ENCODE data around the gene ZNF618. TPM values are rescaled to one million over a fixed set of nuclear protein-coding genes. Genes with fewer than 3 reads are reported as not detected.
"Not testable (repeated sequence)": the region's sequence is repeated elsewhere in the genome, so short reads cannot be mapped to it uniquely, and the experiment has no call there.

ZNF618 gene
- total and polyA plus RNA-seq, 8 donors: 1.2 to 19.8 (median 5.3) TPM

DNA sequence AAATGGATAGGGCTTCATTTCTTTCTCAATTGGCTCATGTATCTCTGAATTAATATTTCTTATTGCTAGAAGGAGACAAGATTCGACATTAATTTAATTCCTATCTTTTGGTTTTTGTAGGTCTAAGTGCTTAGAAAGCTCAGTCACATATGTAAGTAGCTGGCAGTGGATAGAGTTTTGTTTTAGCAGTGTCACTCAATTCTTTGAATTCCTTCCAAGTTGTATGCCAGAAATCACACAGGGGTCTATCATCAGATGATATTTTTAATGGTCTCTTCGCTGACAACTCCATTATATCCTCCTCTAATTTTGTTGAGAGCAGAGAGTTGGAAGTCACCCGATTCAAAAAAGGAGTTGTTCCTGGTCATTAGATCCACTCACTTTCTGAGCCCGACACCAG lies 119.3 kb downstream of the ZNF618 start:
- Histone ChIP-seq H3K9me3 (no peaks in the 10 kb centered on the region), H3K27ac (no peak overlapping the region), H3K36me3 (peaks cover 3 to 18% (median 16%) of the 10 kb centered on the region in 4 donors), H3K4me1 (peaks cover 10 to 41% (median 36%) of the 10 kb centered on the region in 4 donors), H3K27me3 (no peaks in the 10 kb centered on the region), H3K4me3 (no peak overlapping the region)
- intact Hi-C loops (cut with DNase I; ENCODE audit: low total_unique reads): no loop called here
- 70 to 74% (median 72%) methylated on average over 4 of the region's 4 CpGs for WGBS, 5 donors
- TF ChIP-seq POLR2A (IDR thresholded peaks at IDR 0.05) (no peak), POLR2AphosphoS5 (IDR thresholded peaks at IDR 0.05) (no peak), EP300 (IDR thresholded peaks at IDR 0.05) (no peak)
- TF ChIP-seq, protein P1, sequence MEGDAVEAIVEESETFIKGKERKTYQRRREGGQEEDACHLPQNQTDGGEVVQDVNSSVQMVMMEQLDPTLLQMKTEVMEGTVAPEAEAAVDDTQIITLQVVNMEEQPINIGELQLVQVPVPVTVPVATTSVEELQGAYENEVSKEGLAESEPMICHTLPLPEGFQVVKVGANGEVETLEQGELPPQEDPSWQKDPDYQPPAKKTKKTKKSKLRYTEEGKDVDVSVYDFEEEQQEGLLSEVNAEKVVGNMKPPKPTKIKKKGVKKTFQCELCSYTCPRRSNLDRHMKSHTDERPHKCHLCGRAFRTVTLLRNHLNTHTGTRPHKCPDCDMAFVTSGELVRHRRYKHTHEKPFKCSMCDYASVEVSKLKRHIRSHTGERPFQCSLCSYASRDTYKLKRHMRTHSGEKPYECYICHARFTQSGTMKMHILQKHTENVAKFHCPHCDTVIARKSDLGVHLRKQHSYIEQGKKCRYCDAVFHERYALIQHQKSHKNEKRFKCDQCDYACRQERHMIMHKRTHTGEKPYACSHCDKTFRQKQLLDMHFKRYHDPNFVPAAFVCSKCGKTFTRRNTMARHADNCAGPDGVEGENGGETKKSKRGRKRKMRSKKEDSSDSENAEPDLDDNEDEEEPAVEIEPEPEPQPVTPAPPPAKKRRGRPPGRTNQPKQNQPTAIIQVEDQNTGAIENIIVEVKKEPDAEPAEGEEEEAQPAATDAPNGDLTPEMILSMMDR (IDR thresholded peaks at IDR 0.05): no peak
- DNase-seq: no peak

DNA sequence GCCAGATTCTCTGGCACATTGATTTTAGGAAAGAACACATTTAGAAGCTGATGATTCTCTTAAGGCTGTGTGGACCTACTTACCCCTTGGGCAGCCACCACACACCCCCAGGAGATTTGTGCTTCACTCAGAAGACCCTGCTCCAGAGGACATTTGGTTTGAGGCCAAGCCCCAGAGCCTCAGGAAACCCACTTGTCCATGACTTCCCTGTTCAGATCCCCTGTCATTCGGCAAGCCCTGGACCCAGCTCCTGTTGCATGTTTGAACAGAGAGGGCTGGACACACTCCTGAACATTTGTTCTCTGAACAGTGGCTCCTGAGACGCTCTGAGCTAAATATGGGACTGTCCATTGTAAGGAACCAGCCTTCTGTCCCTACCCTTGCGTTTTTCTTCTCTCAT lies 119.9 kb downstream of the ZNF618 start:
- 45 to 74% (median 61%) methylated on average over 3 of the region's 3 CpGs for WGBS, 5 donors
- intact Hi-C loops (cut with DNase I; ENCODE audit: low total_unique reads): no loop called here
- Histone ChIP-seq H3K27ac (no peak overlapping the region), H3K36me3 (peaks cover 0 to 22% (median 18%) of the 10 kb centered on the region in 4 donors), H3K4me3 (no peak overlapping the region), H3K9me3 (no peaks in the 10 kb centered on the region), H3K27me3 (no peaks in the 10 kb centered on the region), H3K4me1 (peaks cover 10 to 37% (median 34%) of the 10 kb centered on the region in 4 donors)
- peak in 1 of 2 donors; percentile 19 for DNase-seq
- no peak for TF ChIP-seq POLR2AphosphoS5 (IDR thresholded peaks at IDR 0.05)
- TF ChIP-seq, protein P1 (IDR thresholded peaks at IDR 0.05): no peak
- no peak for TF ChIP-seq POLR2A (IDR thresholded peaks at IDR 0.05)
- TF ChIP-seq EP300 (IDR thresholded peaks at IDR 0.05): no peak

- intact Hi-C loops (cut with DNase I; ENCODE audit: low total_unique reads): no loop called here
- Histone ChIP-seq H3K27ac (no peak overlapping the region), H3K9me3 (no peaks in the 10 kb centered on the region), H3K4me1 (peaks cover 10 to 31% (median 30%) of the 10 kb centered on the region in 4 donors), H3K27me3 (no peaks in the 10 kb centered on the region), H3K4me3 (no peak overlapping the region), H3K36me3 (peaks cover 0 to 28% (median 20%) of the 10 kb centered on the region in 4 donors)
- WGBS, 5 donors: 93 to 98% (median 95%) methylated on average over 6 of the region's 6 CpGs
- TF ChIP-seq POLR2AphosphoS5 (IDR thresholded peaks at IDR 0.05) (no peak), EP300 (IDR thresholded peaks at IDR 0.05) (no peak), POLR2A (IDR thresholded peaks at IDR 0.05) (no peak)
- TF ChIP-seq, protein P1 (IDR thresholded peaks at IDR 0.05): no peak
- peak in 1 of 2 donors; percentile 19 for DNase-seq
Observed at GRCh38 chr9:113996531-113997001, 120.5 kb downstream of the ZNF618 start.

GRCh38 chr9:113997064-113997463 lies 121.0 kb downstream of the ZNF618 start:
- H3K9me3 ChIP-seq; DNase-seq; H3K4me3 ChIP-seq; H3K27ac ChIP-seq; intact Hi-C loops (cut with DNase I; ENCODE audit: low total_unique reads); H3K27me3 ChIP-seq: not testable (repeated sequence)
- peaks cover 0 to 33% (median 25%) of the 10 kb centered on the region in 4 donors for H3K36me3 ChIP-seq
- WGBS, 5 donors: 85 to 99% (median 95%) methylated on average over 3 of the region's 3 CpGs
- H3K4me1 ChIP-seq: peaks cover 10 to 26% (median 26%) of the 10 kb centered on the region in 4 donors

DNA sequence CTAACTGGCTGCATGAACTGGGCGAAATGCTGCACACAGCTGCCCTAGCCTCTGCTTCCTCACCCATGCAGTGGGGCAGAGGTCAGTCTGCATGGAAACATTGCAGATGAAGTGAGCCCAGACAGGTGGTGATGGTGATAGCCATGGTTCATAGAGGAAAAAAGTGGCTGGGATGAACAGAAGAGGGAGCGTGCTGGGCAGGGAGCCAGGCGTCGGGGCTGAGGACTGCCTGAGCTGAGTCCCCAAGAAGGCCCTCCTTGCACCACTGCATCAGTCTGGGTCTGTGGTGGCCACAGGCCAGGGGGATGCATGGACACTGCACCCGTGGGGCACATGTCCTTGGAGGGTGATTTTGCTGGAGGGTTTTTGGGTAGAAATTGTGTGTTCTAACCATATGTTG lies 121.5 kb downstream of the ZNF618 start:
- TF ChIP-seq EP300 (IDR thresholded peaks at IDR 0.05) (no peak), POLR2AphosphoS5 (IDR thresholded peaks at IDR 0.05) (no peak), POLR2A (IDR thresholded peaks at IDR 0.05) (no peak)
- TF ChIP-seq, protein P1 (IDR thresholded peaks at IDR 0.05): no peak
- H3K4me3 ChIP-seq: no peak overlapping the region
- no peaks in the 10 kb centered on the region for H3K9me3 ChIP-seq
- peak in 1 of 2 donors; percentile 17 for DNase-seq
- H3K27me3 ChIP-seq: no peaks in the 10 kb centered on the region
- intact Hi-C loops (cut with DNase I; ENCODE audit: low total_unique reads): no loop called here
- 87 to 95% (median 92%) methylated on average over 5 of the region's 5 CpGs for WGBS, 5 donors
- peaks cover 10 to 21% (median 20%) of the 10 kb centered on the region in 4 donors for H3K4me1 ChIP-seq
- H3K27ac ChIP-seq: no peak overlapping the region
- H3K36me3 ChIP-seq: peaks cover 0 to 38% (median 30%) of the 10 kb centered on the region in 4 donors

Data from stomach (tissue), 9 donors.